Measurements from ENCODE around the gene UBAC2. TPM values are rescaled to one million over a fixed set of nuclear protein-coding genes. Genes with fewer than 3 reads are reported as not detected.
"Not testable (repeated sequence)": the region's sequence is repeated elsewhere in the genome, so short reads cannot be mapped to it uniquely, and the experiment has no call there.

Gene UBAC2
- total RNA-seq, 1 donor from 2014 or later = 33.8 TPM

DNA sequence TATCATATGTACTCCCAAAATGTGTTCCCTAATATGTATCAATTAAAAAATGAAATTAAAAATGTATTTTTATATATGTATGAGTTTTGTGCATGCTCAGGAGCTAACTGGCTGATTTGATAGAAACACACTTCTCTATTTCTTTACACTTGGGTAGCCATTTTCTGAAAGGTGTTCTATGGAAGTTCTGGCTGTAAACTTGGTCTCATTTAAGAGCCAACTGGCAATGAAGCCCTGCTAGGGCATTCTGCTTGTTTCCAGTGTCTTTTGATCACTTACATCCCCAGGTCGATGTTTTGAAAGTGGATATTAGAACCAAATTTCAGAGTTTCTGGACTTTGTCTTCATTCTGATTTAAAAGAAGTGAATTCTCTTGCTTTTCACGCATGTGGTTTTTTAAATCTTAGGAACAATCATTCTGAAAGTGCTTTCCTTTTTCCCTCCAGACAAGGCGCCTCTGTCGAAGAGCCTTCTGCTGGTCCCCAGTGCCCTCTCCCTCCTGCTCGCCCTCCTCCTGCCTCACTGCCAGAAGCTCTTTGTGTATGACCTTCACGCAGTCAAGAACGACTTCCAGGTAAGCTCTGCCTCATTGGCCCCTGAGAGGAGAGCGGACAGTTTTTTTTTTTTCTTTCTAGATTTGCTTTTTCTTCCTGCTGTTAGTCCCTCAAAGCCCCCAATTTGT lies 37.5 kb downstream of the UBAC2 start:
- DNase-seq (ENCODE audit: low read depth, low spot score) = no peak

DNA sequence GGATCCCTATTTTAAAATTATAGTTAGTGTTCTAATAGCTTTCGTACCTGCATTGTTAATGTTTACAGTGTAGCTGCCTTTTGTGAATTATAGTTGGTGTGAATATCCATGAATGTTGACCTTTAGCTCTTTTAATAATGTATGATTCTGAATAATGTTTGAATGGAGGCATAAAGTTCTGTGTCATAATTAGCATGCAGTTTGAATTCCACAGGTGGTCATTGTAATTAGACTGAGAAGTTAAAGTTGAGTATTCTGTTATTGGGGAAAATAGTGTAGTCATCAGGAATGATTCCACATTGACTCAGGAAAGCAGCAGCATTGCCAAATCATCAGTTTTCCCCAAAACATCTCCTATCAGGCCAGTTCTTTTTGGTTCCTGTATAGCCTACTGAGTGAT lies 45.4 kb downstream of the UBAC2 start:
- no peak for DNase-seq (ENCODE audit: low read depth, low spot score)

DNA sequence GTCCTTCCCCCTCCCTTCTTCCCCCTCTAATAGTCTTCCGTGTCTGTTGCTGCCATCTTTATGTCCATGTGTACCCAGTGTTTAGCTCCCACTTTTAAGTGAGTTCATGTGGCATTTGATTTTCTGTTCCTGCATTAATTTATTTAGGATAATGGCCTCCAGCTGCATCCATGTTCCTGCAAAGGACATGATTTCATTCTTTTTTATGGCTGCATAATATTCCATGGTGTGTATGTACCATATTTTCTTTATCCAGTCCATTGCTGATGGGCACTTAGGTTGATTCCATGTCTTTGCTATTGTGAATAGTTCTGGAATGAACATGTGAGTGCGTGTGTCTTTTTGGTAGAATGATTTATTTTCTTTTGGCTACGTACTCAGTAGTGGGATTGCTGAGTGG lies 48.5 kb downstream of the UBAC2 start:
- DNase-seq (ENCODE audit: low read depth, low spot score) = not testable (repeated sequence)

DNA sequence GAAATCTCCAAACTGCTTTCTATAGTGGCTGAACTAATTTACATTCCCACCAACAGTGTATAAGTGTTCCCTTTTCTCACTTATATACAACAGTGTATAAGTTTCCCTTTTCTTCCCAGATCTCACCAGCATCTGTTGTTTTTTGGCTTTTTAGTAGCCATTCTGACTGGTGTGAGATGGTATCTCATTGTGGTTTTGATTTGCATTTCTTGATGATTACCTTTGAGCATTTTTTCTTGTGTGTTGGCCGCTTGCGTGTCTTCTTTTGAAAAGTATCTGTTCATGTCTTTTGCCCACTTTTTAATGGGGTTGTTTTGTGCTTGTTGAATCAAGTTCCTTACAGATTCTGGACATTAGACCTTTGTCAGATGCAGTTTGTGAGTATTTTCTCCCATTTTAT lies 49.0 kb downstream of the UBAC2 start:
- not testable (repeated sequence) for DNase-seq (ENCODE audit: low read depth, low spot score)

DNA sequence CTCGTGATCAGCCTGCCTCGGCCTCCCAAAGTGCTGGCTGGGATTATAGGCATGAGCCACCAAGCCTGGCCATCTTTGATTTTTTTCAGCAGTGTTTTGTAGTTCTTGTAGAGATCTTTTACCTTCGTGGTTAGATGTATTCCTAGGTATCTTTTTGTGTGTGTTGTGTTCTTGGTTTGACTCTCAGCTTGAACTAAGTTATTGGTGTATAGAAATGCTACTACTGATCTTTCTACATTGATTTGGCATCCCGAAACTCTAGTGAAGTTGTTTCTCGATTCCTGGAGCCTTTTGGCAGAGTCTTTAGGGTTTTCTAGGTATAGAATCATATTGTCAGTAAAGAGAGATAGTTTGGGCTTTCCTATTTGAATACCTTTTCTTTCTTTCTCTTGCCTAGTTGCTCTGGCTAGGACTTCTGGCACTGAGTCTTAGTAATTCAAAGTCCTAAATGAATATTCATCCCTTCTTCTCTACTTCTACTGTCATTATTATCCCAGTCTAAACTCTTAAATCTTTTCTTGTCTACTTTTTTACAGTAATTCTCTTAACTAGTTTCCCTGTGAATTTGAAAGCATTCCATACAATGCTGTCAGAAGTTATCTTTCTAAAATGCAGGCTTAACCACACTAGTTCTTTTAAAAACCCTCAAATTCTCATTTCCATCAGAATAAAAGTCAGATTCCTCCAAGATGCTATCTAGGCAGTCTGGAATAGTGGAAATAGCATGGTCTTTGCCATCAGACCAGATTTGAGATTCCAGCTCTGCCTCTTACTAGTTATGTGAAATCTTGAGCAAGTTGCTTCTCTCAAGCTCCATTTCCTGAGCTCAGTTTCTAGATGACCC lies 50.5 kb downstream of the UBAC2 start:
- no peak for DNase-seq (ENCODE audit: low read depth, low spot score)

DNA sequence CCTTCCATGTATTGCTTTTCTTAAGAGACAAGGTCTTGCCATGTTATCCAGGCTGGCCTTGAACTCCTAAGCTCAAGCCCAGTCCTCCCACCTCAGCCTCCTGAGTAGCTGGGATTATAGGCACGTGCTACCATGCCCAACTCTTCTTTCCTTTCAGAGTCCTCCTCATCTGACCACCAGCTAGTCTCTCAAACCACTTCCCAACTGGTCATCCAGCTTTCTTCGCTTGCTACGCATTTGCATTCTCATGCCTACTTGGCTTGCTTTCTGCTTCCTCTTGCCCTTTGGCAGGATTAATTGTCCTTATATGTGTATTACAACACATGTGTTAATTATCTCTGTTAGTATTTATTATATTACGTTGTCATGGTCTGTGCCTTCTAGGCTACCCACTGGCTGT lies 51.3 kb downstream of the UBAC2 start:
- DNase-seq (ENCODE audit: low read depth, low spot score) = no peak

DNA sequence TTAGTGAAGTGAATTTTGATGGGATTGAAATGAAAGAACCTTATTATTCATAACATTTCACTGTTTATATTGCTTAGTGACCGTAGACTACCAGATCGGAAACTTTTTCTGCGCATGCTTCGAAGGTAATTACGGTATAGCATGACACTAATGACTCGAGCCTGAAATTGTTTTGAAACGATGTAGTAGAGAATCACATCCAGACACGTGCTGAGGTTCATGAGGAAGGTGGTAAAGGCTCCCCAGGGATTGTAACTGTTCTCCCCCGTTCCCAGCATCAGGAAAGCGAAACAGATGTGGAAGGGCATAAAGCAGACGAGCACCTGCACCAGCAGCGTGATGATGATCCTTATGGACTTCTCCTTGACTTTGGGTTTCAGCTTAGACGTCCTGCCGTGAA lies 54.2 kb downstream of the UBAC2 start:
- DNase-seq (ENCODE audit: low read depth, low spot score) = no peak

DNA sequence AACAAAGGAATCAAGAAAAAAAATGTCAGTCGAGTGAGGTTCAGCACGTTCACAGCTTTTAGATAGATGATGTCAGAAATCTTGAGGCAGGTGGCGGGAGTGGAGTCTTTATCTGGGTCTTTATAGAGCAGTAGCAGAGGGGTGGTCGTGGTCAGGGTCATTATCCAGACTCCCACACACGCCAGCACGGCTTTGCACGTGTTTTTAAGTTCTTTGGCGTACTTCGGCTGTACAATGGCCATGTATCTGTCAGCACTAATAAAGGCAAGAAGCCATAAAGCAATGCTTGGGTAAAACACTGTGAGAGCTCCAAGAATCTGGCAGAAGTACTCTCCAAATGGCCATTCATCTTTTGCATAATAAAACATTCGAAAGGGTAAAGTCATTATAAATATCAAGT lies 54.6 kb downstream of the UBAC2 start:
- DNase-seq (ENCODE audit: low read depth, low spot score) = no peak

DNA sequence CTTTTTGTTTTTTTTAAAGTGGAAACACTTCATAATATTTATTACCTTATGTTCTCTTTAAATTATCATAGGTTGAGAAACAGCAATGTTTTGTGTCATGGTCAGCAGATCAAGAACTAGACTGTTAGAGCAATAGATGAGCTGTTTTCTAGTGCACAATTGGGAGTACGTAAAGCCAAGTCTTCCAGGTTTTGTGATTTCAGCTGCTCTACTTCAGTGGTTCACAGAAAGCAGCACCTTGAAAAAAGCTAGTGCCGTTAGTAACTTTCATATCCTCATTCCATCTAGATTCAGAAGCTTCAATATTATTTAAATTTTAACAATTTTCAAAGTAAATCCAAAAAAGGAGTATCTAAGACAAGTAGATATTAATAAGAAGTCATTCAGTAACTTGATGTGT lies 55.6 kb downstream of the UBAC2 start:
- DNase-seq (ENCODE audit: low read depth, low spot score) = no peak

DNA sequence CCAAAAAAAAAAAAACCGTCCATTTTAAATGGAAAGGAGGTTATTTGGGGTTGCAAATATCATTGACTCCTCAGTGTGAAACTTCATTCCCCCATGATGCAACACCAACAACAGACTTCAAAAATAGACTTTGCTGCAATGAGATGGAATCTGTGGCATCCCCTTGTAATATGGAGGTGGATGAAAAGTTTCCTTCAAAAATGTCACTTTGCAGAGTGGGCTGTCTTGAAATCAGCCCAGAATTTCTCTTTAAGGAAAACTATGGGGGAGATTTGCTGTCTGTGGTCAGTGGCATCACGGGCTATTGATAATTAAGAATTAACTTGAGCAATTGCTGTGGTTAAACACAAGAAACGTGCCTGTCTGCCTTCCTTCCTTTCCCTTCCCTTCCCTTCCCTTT lies 56.1 kb downstream of the UBAC2 start:
- DNase-seq (ENCODE audit: low read depth, low spot score) = no peak

DNA sequence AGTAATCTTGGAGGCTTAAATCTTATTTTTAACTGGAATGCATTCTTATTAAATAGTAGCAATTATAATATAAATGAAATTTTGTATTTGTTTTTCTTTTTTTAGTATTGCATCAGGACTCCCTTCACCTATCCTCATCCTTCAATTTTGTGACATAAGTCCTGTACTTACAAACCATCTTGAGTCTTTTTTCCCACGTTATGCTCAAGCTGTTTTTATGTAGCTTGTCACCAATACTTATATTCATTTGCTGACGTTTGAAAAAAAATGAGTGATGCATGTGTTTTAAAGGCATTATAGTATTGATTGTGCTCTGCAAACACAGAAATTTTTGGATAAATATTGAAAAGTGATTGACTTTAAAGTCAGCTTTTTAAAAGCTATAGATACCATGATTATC lies 56.6 kb downstream of the UBAC2 start:
- no peak for DNase-seq (ENCODE audit: low read depth, low spot score)

DNA sequence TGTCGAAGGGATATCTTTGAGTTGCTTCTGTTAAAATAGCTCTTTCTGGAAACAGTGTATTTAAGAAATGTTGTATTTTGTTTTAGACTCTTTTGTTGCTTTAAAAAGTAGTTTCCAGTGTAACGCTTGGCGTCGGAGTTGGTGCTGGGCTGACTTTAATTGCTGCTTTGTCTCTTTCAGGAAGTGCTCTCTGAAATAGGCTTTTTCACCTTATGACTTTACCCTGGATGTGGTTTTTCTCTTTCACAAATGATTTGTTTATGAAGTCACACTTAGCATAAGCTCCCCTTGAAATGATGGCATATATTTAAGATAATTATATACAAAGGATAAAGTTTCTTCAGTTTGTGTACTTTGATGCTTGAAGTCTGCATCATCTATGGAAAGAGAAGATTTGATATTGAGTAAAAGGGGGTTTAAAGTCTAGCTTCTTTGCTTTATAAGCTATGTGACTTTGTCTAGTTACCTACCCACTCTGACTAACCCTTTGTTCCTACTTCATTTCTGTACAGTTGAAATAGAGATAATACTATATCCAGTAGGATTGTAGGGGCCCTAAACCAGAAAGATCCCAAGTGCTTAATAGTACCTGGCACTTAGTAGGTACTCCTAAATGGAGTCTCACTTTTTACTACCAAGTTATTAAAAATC lies 57.7 kb downstream of the UBAC2 start, which contains the start of gene GPR18:
Gene GPR18, minus strand, starts transcription at position 170 of the 651 bp plus-strand sequence. CDS start 2,507 bp downstream, outside the sequence.
- no peak for DNase-seq (ENCODE audit: low read depth, low spot score)

DNA sequence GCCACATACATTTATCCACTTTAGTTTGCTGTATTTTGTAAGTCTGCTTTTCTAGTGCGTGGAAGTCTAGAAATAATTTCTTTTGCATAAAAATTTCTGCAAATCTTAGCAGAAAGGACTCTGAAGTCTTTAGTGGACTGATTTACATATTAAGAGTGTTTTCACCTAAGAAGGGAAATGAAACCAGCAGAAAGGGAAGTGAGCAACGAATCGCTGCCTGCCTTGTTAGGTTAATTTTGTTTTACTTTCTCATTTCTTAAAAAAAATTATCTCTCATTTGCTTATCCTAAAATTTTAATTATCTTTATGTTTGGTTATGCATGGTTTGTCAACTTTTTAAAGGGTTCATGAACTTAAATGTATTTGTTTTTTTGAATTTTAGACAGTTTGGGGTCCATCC lies 58.3 kb downstream of the UBAC2 start:
- DNase-seq (ENCODE audit: low read depth, low spot score) = no peak

DNA sequence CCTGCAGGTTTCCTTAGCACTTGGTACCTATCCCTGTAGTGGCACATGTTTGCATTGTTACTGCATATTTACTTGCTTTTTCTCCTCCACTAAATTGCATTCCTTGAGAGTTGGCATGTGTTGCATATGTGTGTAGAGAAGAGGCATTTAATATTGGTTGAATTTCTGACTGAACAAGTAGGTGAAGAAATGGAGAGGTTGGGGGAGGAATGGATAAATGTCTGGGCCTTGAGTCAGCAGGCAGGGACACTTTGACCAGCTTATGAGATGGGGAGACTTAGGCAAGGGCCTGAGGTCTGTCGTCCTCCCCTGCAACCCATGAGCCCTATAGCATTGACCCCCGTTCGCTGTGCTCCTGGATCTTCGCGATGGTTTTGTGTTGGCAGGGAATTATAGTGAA lies 59.6 kb downstream of the UBAC2 start:
- no peak for DNase-seq (ENCODE audit: low read depth, low spot score)

DNA sequence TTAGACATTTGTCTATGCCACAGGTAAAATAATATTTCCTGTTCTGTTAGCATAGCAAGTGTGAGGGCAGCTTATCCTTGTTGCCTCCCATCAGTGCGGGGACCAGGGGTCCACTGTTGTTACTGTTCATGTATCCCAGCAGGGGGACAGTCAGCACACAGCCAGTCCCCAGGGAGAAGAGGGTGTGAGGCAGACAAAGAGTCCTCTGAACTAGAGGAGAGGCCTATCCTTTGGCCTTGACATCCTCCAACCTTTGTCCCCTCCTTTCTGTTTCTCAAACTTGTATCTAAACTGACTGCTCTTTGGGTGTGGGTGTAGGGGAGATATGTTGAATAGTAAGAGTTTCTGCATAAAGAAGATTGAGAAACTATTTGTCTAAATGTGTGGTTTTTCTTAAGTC lies 60.4 kb downstream of the UBAC2 start:
- no peak for DNase-seq (ENCODE audit: low read depth, low spot score)

DNA sequence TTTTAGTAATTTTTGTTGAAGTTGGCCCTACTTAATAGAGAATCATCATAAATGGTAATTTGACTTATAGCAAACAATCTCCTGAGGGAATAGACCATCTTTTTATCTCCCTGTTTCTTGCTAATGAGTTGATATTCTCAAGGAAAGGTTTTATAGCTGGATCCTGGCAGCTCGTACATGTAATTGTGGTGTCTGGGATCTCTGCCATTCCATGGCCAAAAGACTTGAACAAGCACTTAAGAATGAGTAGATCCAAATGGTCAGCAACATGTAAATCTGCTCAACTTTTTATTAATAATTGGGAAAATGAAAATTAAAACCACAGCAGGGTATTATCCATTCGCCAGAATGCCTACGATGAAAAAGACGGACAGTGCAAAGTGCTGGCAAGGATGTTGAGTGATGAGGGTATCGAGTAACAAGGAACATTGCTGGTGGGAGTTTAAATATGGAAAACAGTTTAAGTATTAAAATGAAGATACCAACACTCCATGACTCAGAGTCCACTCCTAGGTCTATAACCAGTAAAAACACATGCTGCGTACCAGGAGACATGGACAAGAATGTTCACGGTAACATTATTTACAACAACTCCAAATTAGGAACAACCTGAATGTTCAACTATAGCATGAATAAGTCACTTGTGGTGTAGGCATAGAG lies 62.6 kb downstream of the UBAC2 start:
- no peak for DNase-seq (ENCODE audit: low read depth, low spot score)

DNA sequence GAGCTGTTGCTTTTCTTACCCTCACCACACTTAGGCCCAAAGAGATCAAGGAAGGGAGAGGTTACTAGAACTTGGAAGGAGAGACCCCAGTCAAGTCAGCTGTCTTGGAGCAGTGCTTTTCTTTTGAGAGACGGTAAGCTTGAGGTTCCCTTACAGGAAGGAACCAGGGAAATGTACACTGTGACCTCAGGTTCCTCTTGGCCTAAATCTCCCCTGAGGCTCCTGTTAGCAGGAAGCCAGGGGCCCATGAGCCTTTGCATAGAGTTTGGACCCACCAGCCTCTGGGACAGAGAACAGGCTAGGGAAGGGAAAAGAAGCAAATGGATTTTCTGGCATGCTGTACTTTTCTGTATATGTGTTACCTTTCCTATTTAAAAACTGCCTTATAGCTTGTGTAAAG lies 63.4 kb downstream of the UBAC2 start:
- no peak for DNase-seq (ENCODE audit: low read depth, low spot score)

DNA sequence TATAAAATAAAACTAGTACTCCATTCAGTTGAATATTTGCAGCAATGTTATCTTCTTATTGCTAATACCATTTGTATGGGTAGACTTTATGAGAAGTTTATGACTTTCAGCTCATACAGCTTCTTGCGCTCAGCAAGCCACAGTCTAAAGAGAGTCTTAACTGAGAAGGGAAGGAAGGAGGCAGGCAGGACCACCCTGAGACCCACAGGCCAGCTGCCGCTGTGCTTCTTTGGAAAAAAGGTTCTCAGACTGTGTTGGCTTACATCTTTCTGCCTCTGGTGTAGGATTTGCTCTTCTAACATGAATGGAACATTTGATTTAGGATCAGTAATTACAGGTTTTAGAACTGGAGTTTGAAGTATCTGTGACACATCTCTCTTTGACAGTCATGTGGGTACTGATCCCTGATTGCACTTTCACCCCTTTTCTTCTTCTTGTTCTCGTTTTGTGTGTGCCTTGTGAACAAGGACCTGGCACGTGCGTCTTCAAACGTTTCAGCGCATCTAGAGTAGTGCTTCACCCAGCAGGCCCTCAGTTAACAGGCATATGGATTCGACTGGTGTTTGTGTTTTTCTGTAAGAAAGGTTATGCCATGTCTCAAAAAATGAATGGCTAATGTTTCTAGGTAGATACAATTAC lies 64.6 kb downstream of the UBAC2 start:
- no peak for DNase-seq (ENCODE audit: low read depth, low spot score)

DNA sequence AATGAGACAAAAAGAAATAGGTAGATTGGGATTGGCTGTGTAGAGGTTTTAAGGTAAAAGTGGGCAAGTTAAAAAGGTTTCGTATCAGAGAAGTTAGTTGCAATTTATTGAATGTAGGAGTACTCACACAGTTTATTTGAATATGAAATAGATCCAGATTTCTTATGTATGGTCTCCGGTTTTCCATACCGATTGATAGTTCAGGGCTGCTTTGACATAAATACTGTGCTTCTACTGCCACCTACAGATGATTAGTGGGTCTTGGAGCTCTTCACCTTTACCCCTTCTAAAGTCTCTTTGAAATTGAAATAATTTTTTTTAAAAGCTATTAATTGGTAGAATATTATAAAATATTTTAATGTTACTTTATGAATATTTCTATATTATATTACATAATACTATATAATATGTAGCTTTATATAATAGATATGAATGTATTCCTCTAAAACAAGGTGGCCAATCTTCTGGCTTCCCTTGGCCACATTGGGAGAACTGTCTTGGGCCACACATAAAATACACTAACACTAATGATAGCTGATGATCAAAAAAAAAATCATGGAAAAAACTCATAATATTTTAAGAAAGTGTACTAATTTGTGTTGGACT lies 65.3 kb downstream of the UBAC2 start:
- peak; percentile 24 for DNase-seq (ENCODE audit: low read depth, low spot score)

DNA sequence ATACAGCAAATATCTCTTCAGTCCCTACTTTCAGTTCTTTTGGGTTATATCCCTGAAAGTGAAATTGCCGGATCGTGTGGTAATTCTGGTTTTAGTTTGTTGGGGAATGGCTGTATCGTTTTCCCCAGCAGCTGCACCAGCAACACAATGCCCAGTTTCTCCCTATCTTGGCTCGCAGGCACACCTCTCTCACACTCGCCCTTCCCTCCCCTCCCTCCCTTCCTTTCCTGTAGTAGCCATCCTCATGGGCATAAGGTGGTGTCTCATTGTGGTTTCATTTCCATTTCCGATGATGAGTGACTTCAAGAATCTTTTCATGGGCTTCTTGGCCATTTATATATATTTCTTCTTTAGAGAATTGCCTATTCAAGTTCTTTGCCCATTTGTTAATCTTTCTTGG lies 66.2 kb downstream of the UBAC2 start:
- no peak for DNase-seq (ENCODE audit: low read depth, low spot score)

DNA sequence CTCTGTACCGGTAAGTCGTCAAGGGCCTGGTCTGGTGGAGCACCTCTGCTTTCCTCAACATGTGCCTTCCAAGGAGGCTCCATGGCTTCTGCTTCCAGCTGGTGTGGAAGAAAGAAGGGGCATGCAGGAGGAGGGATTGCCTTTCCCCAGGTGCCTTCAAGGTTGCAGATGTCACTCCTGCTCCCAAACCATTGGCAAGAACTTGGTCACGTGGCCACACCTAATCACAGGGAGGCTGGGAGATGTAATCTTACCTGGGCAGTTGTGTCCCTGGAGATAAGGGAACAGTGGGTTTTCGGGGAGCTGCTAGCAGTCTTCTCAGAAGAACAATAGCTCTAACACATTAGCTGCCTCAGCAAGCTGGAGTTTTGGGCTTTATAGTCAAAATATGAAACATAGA lies 67.3 kb downstream of the UBAC2 start:
- no peak for DNase-seq (ENCODE audit: low read depth, low spot score)
